Measurements from ENCODE around the gene PSMD1. TPM values are rescaled to one million over a fixed set of nuclear protein-coding genes. Genes with fewer than 3 reads are reported as not detected.

Gene PSMD1
- total and polyA plus RNA-seq, 2 donors (not counting 3 experiments of a cell fraction or from before 2014, with no cell fraction given): 163 to 209 TPM

DNA sequence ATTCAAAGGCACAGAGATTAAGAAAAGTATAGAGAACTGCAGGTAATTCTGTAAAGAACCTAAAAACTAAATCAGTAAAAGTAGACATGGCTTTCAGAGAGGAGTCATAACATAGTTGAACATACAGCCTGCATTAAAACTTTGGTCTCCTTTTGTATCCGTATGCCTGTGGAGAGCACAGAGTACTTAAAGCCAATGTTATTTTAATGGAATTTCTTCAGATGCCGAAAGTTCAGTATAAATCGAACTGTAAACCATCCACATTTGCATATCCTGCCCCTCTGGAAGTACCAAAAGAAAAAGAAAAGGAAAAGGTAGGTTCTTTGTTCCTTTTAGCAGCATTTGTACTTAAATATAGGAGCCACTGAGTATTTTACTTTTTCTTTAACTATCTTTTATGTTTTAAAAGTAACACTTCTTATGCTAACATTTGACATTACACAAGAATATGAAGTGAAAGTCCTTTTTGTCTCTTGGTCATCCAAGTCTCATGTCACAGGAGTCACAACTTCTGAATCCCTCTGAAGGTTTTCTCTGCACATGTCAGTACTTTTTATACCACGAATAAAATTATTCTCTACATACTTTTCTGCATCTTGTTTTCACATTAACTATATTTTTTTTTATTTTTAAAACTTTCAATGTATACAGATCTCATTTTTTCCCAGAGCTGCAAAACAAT, 106.9 kb downstream of the PSMD1 start:
- H4K20me1 ChIP-seq (replicated peaks; ENCODE audit: control insufficient read depth, extremely low read depth, insufficient read depth, low read length): no peaks in the 10 kb centered on the region
- H3K4me3 ChIP-seq (replicated peaks in 1 of 3; ENCODE audit: insufficient read depth in 1 of 3, low read depth in 1 of 3, low read length in 3 of 3): no peak overlapping the region
- peaks cover 5 to 14% of the 10 kb centered on the region in 2 experiments for H3K36me3 ChIP-seq (ENCODE audit: control insufficient read depth in 2 of 2, extremely low read depth in 1 of 2, insufficient read depth in 2 of 2, low read length in 2 of 2)
- TF ChIP-seq MYC (IDR thresholded peaks at IDR 0.05; ENCODE audit: low read depth, low read length): no peak
- no peak for TF ChIP-seq FOS (IDR thresholded peaks at IDR 0.05; ENCODE audit: borderline replicate concordance, insufficient read depth, low read length)
- TF ChIP-seq POLR2A (IDR thresholded peaks at IDR 0.05; ENCODE audit: low read depth, low read length): no peak
- TF ChIP-seq, protein P1, sequence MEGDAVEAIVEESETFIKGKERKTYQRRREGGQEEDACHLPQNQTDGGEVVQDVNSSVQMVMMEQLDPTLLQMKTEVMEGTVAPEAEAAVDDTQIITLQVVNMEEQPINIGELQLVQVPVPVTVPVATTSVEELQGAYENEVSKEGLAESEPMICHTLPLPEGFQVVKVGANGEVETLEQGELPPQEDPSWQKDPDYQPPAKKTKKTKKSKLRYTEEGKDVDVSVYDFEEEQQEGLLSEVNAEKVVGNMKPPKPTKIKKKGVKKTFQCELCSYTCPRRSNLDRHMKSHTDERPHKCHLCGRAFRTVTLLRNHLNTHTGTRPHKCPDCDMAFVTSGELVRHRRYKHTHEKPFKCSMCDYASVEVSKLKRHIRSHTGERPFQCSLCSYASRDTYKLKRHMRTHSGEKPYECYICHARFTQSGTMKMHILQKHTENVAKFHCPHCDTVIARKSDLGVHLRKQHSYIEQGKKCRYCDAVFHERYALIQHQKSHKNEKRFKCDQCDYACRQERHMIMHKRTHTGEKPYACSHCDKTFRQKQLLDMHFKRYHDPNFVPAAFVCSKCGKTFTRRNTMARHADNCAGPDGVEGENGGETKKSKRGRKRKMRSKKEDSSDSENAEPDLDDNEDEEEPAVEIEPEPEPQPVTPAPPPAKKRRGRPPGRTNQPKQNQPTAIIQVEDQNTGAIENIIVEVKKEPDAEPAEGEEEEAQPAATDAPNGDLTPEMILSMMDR (IDR thresholded peaks at IDR 0.05; ENCODE audit: extremely low read depth in 1 of 2, insufficient read depth in 1 of 2, low read depth in 1 of 2, low read length in 2 of 2): no peak
- no peak for TF ChIP-seq EZH2 (IDR thresholded peaks at IDR 0.05; ENCODE audit: borderline replicate concordance, low read depth, low read length, severe bottlenecking)
- FAIRE-seq: no peak
- H3K27me3 ChIP-seq (ENCODE audit: control insufficient read depth in 2 of 2, insufficient read depth in 2 of 2, low read length in 2 of 2): no peaks in the 10 kb centered on the region
- POLR2A ChIA-PET: no interaction called here
- intact Hi-C loops (cut with micrococcal nuclease) (loop anchor here (2.0 kb wide), 2 partner anchors 29 to 41 kb away; no protein-coding TSS in a partner anchor), dilution Hi-C loops (cut with MboI; ENCODE audit: extremely low pct_ligation_motif_present, low sequenced_read_pairs) (no loop called here)
- H3K9me1 ChIP-seq (replicated peaks; ENCODE audit: control insufficient read depth, extremely low read depth, insufficient read depth, low read length): no peaks in the 10 kb centered on the region
- BruUV-seq (replicated peaks): no TSS peak
- H3K9me3 ChIP-seq (replicated peaks; ENCODE audit: control insufficient read depth, insufficient read depth, low read length): no peaks in the 10 kb centered on the region
- H3K27ac ChIP-seq (ENCODE audit: insufficient read depth, low read depth, low read length): no peak overlapping the region
- H3K4me2 ChIP-seq (ENCODE audit: insufficient read depth, low read length): no peak overlapping the region
- peaks cover 55% of the 10 kb centered on the region for H3K4me1 ChIP-seq (ENCODE audit: control insufficient read depth, extremely low read depth, insufficient read depth, low read length)
- H3K79me2 ChIP-seq (ENCODE audit: control insufficient read depth, insufficient read depth, low read length): no peaks in the 10 kb centered on the region
- no peak overlapping the region for H3K9ac ChIP-seq (replicated peaks; ENCODE audit: extremely low read depth, insufficient read depth, low read length)
- H2AFZ ChIP-seq (ENCODE audit: low read depth, low read length): no peak overlapping the region
- no peak for DNase-seq (ENCODE audit: low read depth, low spot score)
- CTCF ChIA-PET: no interaction called here
